ENCODE results near the gene APBA1.

- no peak for TF ChIP-seq USF2 (CRISPR knock-in tag; IDR thresholded peaks at IDR 0.05)
- no peak for TF ChIP-seq HBP1 (CRISPR knock-in tag; IDR thresholded peaks at IDR 0.05)
- TF ChIP-seq RAD21 (CRISPR knock-in tag; conservative IDR thresholded peaks at IDR 0.05 in 1 of 2, IDR thresholded peaks at IDR 0.05 in 1 of 2): no peak
- TF ChIP-seq GTF2F1 (IDR thresholded peaks at IDR 0.05; ENCODE audit: low read depth, low read length): no peak
These were observed 276.5 kb downstream of the APBA1 start for GRCh38 chr9:69395718-69396117.
